Measurements from ENCODE around the gene SEC31B. TPM values are rescaled to one million over a fixed set of nuclear protein-coding genes. Genes with fewer than 3 reads are reported as not detected.

Gene SEC31B
- total and polyA plus RNA-seq, 7 donors: 0.60 to 19.4 (median 5.3) TPM

DNA sequence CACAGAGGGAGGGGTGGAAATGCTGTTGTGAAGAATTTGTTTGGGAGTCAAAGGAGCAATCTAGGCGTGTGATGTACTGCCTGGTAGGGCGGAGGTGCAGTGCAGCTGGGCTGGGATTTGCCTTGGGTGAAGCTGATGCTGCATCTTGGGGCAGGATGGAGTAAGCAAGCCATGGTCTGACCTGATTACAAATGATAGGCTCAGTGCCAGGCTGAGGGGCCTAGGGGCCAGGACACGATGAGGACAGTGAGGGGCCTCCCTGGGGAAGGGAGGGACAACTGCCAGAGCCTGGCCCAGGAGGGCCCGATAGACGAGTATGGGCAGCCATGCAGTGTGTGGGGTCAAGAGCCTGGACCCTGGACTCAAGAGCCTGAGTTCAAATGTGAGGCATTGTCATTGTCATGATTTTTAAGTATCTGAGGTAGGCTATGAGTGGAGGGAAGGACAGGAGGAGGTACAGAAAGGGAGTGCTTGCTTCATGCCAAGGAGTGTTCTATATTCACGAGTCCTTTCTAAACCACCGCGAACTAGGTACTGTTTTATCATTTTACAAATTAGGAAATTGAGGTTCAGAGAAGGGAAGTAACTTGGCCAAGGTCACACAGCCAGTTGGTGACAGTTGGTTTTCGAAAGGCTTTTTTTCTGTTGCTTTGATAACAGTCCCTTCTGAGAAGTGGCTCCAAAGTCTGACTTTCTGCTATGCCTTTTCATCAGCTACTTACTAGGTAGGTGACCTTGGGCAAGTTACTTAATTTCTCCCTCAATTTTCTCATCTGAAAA is 45.7 kb upstream of the SEC31B start:
- peaks cover 23 to 100% (median 74%) of the 10 kb centered on the region in 3 donors for H3K27me3 ChIP-seq
- H3K4me1 ChIP-seq: peaks cover 0 to 13% (median 11%) of the 10 kb centered on the region in 4 donors
- no peak overlapping the region for H3K27ac ChIP-seq
- no peaks in the 10 kb centered on the region for H3K9me3 ChIP-seq
- TF ChIP-seq EP300 (IDR thresholded peaks at IDR 0.05) (no peak), POLR2A (IDR thresholded peaks at IDR 0.05) (no peak), POLR2AphosphoS5 (IDR thresholded peaks at IDR 0.05) (no peak)
- TF ChIP-seq, protein P1, sequence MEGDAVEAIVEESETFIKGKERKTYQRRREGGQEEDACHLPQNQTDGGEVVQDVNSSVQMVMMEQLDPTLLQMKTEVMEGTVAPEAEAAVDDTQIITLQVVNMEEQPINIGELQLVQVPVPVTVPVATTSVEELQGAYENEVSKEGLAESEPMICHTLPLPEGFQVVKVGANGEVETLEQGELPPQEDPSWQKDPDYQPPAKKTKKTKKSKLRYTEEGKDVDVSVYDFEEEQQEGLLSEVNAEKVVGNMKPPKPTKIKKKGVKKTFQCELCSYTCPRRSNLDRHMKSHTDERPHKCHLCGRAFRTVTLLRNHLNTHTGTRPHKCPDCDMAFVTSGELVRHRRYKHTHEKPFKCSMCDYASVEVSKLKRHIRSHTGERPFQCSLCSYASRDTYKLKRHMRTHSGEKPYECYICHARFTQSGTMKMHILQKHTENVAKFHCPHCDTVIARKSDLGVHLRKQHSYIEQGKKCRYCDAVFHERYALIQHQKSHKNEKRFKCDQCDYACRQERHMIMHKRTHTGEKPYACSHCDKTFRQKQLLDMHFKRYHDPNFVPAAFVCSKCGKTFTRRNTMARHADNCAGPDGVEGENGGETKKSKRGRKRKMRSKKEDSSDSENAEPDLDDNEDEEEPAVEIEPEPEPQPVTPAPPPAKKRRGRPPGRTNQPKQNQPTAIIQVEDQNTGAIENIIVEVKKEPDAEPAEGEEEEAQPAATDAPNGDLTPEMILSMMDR (IDR thresholded peaks at IDR 0.05): no peak
- no peak for DNase-seq
- H3K36me3 ChIP-seq: peaks cover 0 to 2% (median 0%) of the 10 kb centered on the region in 4 donors
- no peak overlapping the region for H3K4me3 ChIP-seq
- intact Hi-C loops (cut with DNase I): no loop called here
- WGBS, 2 donors: 59 to 74% methylated on average over 9 of the region's 9 CpGs

DNA sequence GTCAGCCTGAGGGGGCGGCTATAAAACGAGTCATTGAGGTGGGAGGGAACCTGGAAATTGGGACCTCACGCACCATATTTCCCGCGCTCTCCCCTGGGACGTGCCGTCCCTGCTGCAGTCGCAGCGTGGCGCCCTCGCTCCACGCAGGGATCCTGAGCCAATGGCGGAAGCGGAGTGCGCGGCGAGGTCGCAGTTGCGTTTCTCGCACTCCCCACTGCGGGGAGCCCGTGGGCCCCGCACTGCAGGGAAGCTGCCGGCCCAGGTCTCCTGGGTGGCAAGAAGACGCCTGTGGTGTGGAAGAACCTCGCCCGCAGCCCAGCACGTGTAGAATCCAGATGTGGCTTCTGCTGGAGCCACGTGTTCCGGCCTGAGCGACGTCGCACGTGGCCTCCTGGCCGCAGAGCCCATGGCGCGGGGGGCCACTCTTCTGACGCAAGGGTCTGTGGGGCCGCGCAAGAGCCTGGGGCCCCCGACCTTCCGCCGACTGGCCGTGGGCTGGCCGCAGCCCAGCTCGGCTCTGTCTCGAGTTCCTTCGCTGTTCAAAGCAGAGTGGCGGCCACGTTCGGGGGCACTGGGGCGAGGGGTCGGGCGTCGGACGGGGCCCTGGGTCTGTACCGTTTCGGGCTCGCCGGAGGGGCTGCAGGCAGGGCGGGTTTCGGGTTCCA is 42.5 kb upstream of the SEC31B start:
- Histone ChIP-seq H3K27me3 (peaks cover 19 to 68% (median 54%) of the 10 kb centered on the region in 3 donors), H3K4me1 (peaks cover 0 to 13% (median 11%) of the 10 kb centered on the region in 4 donors), H3K4me3 (peak overlapping the region in 1 of 4 donors; percentile 7), H3K36me3 (peaks cover 0 to 32% (median 0%) of the 10 kb centered on the region in 4 donors), H3K27ac (no peak overlapping the region), H3K9me3 (no peaks in the 10 kb centered on the region)
- intact Hi-C loops (cut with DNase I): loop anchor here (5.0 kb wide), 1 partner anchor 180 kb away; no protein-coding TSS in a partner anchor
- no peak for TF ChIP-seq EP300 (IDR thresholded peaks at IDR 0.05)
- peak in 1 of 4 donors; percentile 26 for TF ChIP-seq POLR2AphosphoS5 (IDR thresholded peaks at IDR 0.05)
- TF ChIP-seq POLR2A (IDR thresholded peaks at IDR 0.05): no peak
- TF ChIP-seq, protein P1 (IDR thresholded peaks at IDR 0.05): peak; percentile 39 to 61 (median 50)
- peak; percentile 67 for DNase-seq
- 7 to 13% methylated on average over 62 of the region's 62 CpGs for WGBS, 2 donors

DNA sequence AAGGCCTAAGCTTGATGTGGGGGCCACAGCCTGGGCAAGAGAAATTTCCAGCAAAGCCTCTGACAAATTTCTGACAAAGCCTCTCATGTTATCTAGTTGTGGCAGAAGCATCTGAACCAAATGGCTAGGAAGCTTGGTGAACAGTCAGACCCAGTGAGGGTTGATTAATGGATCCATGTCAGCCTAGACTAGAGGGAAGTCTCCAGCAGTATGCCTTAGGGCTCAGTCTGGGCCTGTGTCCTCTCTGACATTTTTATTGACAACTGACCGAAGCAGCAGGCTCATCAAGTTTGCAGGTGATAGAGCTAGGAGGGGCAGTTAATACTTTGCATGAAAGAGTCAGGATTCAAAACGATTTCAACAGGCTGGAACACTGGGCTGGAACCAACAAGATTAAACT is 41.3 kb upstream of the SEC31B start:
- H3K4me1 ChIP-seq: peaks cover 0 to 13% (median 11%) of the 10 kb centered on the region in 4 donors
- peaks cover 19 to 56% (median 42%) of the 10 kb centered on the region in 3 donors for H3K27me3 ChIP-seq
- no peaks in the 10 kb centered on the region for H3K9me3 ChIP-seq
- intact Hi-C loops (cut with DNase I): loop anchor here (5.0 kb wide), 1 partner anchor 181 kb away; no protein-coding TSS in a partner anchor
- H3K36me3 ChIP-seq: peaks cover 0 to 36% (median 1%) of the 10 kb centered on the region in 4 donors
- H3K27ac ChIP-seq: no peak overlapping the region
- no peak overlapping the region for H3K4me3 ChIP-seq
- no peak for DNase-seq
- WGBS, 2 donors: 49 to 65% methylated on average over 2 of the region's 2 CpGs
- no peak for TF ChIP-seq EP300 (IDR thresholded peaks at IDR 0.05)
- TF ChIP-seq, protein P1 (IDR thresholded peaks at IDR 0.05): no peak
- TF ChIP-seq POLR2A (IDR thresholded peaks at IDR 0.05): no peak
- TF ChIP-seq POLR2AphosphoS5 (IDR thresholded peaks at IDR 0.05): no peak

DNA sequence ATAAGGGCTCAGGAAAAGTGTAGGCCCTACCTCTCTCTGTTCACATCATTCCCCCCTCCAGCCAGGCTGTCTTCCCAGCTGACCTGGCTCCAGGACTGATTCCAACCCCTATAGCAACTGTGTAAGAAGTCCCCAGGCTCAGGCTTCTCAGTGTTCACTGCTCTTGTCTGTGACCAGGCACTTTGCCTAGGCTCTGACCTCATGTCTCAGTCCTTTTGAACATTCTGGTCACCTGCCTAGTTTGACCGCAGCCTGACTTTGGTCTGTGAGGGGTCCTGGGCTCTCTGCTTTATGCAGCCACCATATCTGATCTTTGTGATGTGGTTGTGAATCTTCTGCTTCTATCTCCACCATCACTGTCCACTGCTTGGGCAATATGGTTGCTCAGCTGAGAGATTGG is 40.6 kb upstream of the SEC31B start:
- intact Hi-C loops (cut with DNase I): loop anchor here (5.0 kb wide), 1 partner anchor 182 kb away; no protein-coding TSS in a partner anchor
- peaks cover 16 to 49% (median 35%) of the 10 kb centered on the region in 3 donors for H3K27me3 ChIP-seq
- 94 to 99% methylated on average over 1 of the region's 1 CpG for WGBS, 2 donors
- DNase-seq: no peak
- no peak for TF ChIP-seq POLR2AphosphoS5 (IDR thresholded peaks at IDR 0.05)
- TF ChIP-seq EP300 (IDR thresholded peaks at IDR 0.05): no peak
- TF ChIP-seq, protein P1 (IDR thresholded peaks at IDR 0.05): no peak
- no peak for TF ChIP-seq POLR2A (IDR thresholded peaks at IDR 0.05)
- no peaks in the 10 kb centered on the region for H3K9me3 ChIP-seq
- H3K36me3 ChIP-seq: peaks cover 0 to 44% (median 1%) of the 10 kb centered on the region in 4 donors
- peaks cover 0 to 13% (median 11%) of the 10 kb centered on the region in 4 donors for H3K4me1 ChIP-seq
- H3K4me3 ChIP-seq: no peak overlapping the region
- no peak overlapping the region for H3K27ac ChIP-seq

Measured in sigmoid colon (tissue), 7 donors.